GM18951 (cell line): ENCODE data around the gene TRMT112.
A peak's percentile ranks its signal among the peaks of the same experiment; 100 is the strongest.

ENCODE experiments used
- POLR2A ChIP-seq: IDR thresholded peaks from 4 replicates; pipeline ENCODE4 v1.6.1; 2011; ENCODE audit warnings: mild to moderate bottlenecking; ENCODE audit not compliant: insufficient read length, insufficient read depth; ENCODE audit errors: extremely low read depth
- in situ Hi-C: fragments of 300-500 bp; cut with MboI; formaldehyde crosslinking; loops from one replicate; pipeline ENCODE4 v1.12.0; 2022; ENCODE audit warnings: low sequenced_read_pairs, mixed read lengths, inconsistent platforms; ENCODE audit not compliant: unreplicated experiment

TRMT112 gene

DNA sequence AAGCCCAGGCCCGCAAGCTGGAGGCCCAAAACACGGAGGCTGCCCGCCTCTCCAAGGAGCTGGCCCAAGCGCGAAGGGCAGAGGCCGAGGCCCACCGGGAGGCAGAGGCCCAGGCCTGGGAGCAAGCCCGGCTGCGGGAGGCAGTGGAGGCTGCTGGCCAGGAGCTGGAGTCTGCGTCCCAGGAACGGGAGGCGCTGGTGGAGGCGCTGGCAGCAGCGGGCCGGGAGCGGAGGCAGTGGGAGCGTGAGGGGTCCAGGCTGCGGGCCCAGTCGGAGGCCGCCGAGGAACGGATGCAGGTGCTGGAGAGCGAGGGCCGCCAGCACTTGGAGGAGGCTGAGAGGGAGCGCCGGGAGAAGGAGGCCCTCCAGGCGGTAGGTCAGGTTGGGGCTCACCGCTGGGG is 27.4 kb upstream of the TRMT112 start:
- no peak for TF ChIP-seq POLR2A
- in situ Hi-C loops: no loop called here

GRCh38 chr11:64343767-64344559 is 26.6 kb upstream of the TRMT112 start:
- in situ Hi-C loops: no loop called here
- no peak for TF ChIP-seq POLR2A

GRCh38 chr11:64342869-64343745 is 25.7 kb upstream of the TRMT112 start:
- no peak for TF ChIP-seq POLR2A
- in situ Hi-C loops: no loop called here

GRCh38 chr11:64341851-64342791 is 24.8 kb upstream of the TRMT112 start:
- in situ Hi-C loops: no loop called here
- TF ChIP-seq POLR2A: no peak

- no peak for TF ChIP-seq POLR2A
These were observed 24.1 kb upstream of the TRMT112 start for GRCh38 chr11:64341429-64341828.

DNA sequence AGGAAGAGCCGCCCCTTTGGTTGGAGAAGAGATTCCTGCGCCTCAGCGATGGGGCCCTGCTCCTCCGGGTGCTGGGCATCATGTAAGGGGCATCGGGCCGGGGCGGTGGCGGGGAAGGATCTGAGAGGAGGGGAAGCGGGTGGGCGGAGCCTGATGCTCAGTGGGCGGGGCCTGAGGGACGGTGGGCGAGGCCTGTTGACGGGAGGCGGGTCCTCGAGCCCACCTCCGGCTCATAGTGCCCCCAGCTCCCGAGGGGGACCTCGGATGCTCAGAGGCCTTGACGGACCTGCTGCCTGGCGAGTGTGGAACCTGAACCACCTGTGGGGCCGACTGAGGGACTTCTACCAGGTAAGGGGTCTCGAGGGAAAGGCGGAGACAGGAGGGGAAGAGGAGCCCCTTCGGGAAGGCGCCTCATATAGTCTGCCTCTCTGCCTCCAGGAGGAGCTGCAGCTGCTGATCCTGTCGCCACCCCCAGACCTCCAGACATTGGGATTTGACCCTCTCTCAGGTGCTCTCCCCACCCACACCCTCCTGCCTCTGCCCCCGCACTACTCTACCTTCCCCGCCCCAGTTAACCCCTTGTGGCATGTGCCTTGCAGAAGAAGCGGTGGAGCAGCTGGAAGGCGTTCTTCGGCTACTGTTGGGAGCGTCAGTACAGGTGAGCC is 23.4 kb upstream of the TRMT112 start:
- in situ Hi-C loops: no loop called here
- peak; percentile 58 for TF ChIP-seq POLR2A

More at GRCh38 chr11:64341429-64341828, 24.1 kb upstream of the TRMT112 start:
- in situ Hi-C loops: no loop called here

DNA sequence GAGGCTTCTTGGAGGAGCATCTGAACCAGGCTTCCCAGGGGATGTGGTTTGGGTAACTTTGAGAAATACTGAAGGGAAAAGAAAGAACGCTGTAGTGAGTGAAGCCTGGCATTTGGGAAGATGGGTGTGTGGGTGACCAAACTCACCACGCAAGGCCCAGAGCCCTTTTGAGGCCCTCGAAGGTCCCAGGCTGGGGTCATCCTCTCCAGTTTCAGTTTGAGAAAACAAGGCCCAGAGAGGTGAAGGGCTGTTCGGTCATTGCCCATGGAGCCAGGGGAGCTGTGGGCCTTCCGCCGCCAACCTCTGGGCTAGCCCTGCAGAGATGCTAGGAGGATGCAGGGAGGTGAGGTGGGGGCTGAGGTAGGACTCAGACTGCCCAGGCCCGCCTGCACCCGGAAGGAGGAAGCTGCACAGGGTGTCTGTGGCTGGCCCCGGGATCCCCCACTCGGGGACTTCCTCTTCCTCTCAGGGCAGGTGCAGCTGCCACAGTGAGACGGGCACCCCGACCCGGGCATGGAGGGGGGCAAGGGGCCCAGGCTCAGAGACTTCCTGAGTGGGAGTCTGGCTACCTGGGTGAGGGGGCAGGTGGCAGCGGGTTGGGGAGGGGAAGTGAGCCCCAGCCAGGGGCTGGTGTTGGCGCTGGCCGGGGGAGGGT is 22.5 kb upstream of the TRMT112 start, which contains the start of gene CCDC88B:
Gene CCDC88B, plus strand, starts transcription at position 451 of the 655 bp plus-strand sequence. Its CDS starts 63 bp downstream, at position 514.
- TF ChIP-seq POLR2A: peak; percentile 70
- in situ Hi-C loops: no loop called here

GRCh38 chr11:64339286-64339685 is 21.9 kb upstream of the TRMT112 start:
- in situ Hi-C loops: no loop called here
- no peak for TF ChIP-seq POLR2A

- no peak for TF ChIP-seq POLR2A
- in situ Hi-C loops: no loop called here
These were observed 21.4 kb upstream of the TRMT112 start for GRCh38 chr11:64338716-64339115.

DNA sequence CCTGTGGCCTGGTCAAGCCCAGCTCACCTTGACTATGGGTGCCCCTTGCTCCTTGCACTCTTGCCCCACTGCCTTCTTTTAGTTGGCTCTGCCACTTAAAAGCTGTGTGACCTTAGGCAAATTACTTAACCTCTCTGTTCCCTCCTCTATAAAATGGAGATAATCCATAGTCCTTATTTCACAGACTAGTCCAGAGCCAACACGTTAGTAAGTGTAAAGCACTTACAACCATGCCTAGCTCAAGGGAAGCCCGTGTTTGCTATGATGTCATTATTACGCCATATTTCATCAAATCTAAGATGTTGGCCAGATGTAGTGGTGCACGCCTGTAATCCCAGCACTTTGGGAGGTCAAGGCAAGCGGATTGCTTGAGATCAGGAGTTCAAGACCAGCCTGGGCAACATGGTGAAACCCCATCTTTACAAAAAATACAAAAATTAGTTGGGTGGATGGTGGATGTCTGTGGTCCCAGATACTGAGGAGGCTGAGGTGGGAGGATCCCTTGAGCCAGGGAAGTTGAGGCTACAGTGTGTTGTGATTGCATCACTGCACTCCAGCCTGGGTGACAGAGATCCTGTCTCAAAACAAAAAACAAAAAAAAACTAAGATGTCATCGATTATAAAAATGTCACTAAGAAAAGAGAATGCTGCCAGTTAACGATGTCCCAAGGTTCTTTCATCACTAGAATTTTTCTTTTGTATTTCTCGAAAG is 20.3 kb upstream of the TRMT112 start:
- in situ Hi-C loops: no loop called here
- no peak for TF ChIP-seq POLR2A
